ENCODE measurements around the gene AMPH. TPM values are rescaled to one million over a fixed set of nuclear protein-coding genes. Genes with fewer than 3 reads are reported as not detected.

Gene AMPH
- total RNA-seq, 1 donor from 2014 or later = 1.2 TPM

DNA sequence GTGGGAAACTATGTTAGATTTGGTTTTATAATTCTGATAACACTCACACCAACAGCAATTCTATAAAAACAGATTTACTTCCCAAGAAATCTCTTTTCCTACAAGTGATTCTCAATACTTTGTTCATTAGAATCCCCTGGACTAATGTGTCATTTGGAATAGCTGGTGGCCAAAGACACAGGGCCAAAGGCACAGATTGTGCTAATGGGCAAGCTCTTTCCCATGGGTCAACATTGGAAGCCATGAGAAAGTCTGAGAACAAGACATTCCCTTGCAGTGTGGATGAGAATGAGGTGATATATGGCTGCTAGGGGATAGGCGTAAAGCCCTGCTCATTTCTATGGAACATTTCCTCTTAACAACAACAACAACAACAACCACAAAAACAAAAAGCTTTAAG is 153.8 kb downstream of the AMPH start:
- no peaks in the 10 kb centered on the region for H3K36me3 ChIP-seq
- H3K9me3 ChIP-seq = no peaks in the 10 kb centered on the region
- H3K4me1 ChIP-seq = no peaks in the 10 kb centered on the region
- no peak overlapping the region for H3K27ac ChIP-seq
- intact Hi-C loops (cut with DNase I) = no loop called here
- DNase-seq (no peak), ATAC-seq (no peak)
- no peaks in the 10 kb centered on the region for H3K27me3 ChIP-seq (ENCODE audit: low read depth)
- no peak overlapping the region for H3K4me3 ChIP-seq
- TF ChIP-seq, protein P1, sequence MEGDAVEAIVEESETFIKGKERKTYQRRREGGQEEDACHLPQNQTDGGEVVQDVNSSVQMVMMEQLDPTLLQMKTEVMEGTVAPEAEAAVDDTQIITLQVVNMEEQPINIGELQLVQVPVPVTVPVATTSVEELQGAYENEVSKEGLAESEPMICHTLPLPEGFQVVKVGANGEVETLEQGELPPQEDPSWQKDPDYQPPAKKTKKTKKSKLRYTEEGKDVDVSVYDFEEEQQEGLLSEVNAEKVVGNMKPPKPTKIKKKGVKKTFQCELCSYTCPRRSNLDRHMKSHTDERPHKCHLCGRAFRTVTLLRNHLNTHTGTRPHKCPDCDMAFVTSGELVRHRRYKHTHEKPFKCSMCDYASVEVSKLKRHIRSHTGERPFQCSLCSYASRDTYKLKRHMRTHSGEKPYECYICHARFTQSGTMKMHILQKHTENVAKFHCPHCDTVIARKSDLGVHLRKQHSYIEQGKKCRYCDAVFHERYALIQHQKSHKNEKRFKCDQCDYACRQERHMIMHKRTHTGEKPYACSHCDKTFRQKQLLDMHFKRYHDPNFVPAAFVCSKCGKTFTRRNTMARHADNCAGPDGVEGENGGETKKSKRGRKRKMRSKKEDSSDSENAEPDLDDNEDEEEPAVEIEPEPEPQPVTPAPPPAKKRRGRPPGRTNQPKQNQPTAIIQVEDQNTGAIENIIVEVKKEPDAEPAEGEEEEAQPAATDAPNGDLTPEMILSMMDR (IDR thresholded peaks at IDR 0.05) = no peak

DNA sequence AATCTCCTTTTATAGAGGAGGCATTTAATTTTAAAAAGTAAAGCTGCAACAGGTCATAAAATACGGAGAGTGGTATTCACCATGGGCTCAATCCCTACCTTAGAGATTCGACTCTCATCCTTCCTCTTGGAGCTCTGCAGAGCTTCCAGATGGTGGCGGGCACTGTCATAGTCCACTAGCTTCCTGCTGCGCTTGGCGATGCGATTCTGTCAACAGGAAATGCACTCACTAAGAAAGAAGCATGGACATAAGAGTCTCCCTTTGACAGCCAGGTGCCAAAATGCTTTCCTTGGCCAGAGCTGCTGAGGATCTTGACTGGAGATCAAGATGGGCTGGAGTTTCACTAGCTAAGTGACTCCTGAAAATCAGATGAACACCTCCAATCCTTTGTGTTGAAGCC is 154.4 kb downstream of the AMPH start:
- H3K36me3 ChIP-seq = no peaks in the 10 kb centered on the region
- DNase-seq (no peak), ATAC-seq (no peak)
- H3K9me3 ChIP-seq = no peaks in the 10 kb centered on the region
- intact Hi-C loops (cut with DNase I) = no loop called here
- H3K27me3 ChIP-seq (ENCODE audit: low read depth) = no peaks in the 10 kb centered on the region
- H3K27ac ChIP-seq = no peak overlapping the region
- TF ChIP-seq, protein P1 (IDR thresholded peaks at IDR 0.05) = no peak
- H3K4me3 ChIP-seq = no peak overlapping the region
- no peaks in the 10 kb centered on the region for H3K4me1 ChIP-seq

DNA sequence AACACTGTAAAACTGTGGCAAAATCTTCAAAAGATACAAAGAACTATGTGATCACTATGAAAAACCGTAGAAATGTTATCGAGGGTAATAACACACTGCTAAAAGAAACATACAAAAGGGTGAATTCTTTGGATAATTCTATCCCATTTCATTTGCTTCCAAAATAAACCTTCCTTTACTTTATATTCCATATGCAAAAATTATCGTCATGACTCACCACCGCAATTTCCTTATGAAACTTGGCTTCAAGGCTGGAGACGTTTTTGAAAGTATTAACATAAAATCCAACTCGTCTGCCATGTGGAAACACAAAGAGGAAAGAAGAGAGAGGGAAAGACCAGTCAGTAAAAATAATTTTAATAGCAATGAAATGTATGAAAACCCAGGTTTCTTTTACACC is 165.2 kb downstream of the AMPH start:
- ATAC-seq = no peak
- intact Hi-C loops (cut with DNase I) = no loop called here
- Histone ChIP-seq H3K36me3 (no peaks in the 10 kb centered on the region), H3K4me1 (no peaks in the 10 kb centered on the region), H3K27ac (no peak overlapping the region), H3K27me3 (ENCODE audit: low read depth) (no peaks in the 10 kb centered on the region), H3K4me3 (no peak overlapping the region), H3K9me3 (no peaks in the 10 kb centered on the region)
- no peak for DNase-seq
- TF ChIP-seq, protein P1 (IDR thresholded peaks at IDR 0.05) = no peak

DNA sequence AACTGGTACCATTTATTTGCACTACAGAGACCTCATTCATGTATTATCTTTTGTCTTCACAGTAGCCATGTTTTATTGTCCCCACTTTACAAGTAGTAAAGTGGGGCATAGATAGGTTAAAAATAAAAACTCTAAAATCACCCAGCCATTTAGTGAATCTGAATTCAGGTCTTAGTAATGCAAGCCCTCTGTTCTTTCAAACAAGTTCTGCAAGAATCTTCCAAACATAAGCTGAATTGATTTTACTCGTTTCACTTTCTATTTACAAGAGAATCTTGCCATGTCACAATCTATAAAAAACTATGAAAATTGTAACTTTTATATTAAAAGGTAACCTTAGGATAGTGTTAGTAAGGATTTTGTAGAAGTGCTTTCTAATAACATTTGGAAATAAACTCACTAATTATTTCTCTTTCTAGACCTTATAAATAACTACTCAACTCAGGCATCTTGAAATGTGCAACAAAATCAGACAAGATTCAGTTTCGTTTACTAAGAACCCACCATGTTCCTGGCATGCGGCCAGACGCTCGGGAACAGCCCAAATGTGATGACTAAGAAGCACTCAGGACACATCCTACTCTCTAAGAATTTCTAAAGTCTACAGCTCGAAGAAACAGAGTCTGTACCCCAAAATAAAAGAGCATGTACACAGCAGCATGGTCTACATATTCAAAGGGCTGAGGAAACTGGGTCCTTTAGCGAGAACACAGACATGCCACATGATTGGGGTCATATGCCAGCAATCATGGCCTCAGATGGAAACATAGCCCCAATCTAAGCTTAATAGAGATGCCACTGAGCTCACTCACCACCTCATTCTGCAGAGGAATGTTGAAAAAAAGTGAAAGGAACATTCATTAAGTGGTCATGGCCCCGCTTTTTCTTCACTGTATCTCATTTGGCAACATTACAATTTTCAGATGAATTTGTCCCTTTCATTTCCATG is 167.6 kb downstream of the AMPH start:
- Histone ChIP-seq H3K9me3 (no peaks in the 10 kb centered on the region), H3K27ac (no peak overlapping the region), H3K27me3 (ENCODE audit: low read depth) (no peaks in the 10 kb centered on the region), H3K4me1 (no peaks in the 10 kb centered on the region), H3K36me3 (no peaks in the 10 kb centered on the region), H3K4me3 (no peak overlapping the region)
- TF ChIP-seq, protein P1 (IDR thresholded peaks at IDR 0.05) = no peak
- DNase-seq = peak; percentile 53
- intact Hi-C loops (cut with DNase I) = no loop called here
- peak in 1 of 2 donors; percentile 33 for ATAC-seq

DNA sequence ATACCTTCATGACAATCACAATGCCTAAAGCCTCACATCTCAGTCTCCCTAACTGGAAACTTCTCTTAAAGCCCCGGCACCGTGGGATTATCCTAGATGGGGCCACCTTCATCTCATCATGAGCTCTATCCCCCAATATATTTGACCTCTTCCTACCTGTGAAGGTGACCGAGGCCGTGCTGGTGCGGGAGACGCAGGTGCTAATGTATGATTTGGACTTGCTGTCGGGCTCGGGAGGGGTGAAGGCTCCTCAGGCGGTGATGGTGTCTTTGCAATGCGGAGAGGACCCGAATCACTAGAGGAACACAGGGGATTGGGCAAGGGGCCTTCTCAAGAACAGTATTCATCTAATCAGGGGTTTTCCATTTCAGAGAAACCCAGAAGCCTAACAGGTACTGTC is 168.4 kb downstream of the AMPH start:
- Histone ChIP-seq H3K4me1 (no peaks in the 10 kb centered on the region), H3K36me3 (no peaks in the 10 kb centered on the region), H3K27me3 (ENCODE audit: low read depth) (no peaks in the 10 kb centered on the region), H3K27ac (no peak overlapping the region), H3K4me3 (no peak overlapping the region), H3K9me3 (no peaks in the 10 kb centered on the region)
- intact Hi-C loops (cut with DNase I) = no loop called here
- ATAC-seq (no peak), DNase-seq (no peak)
- TF ChIP-seq, protein P1 (IDR thresholded peaks at IDR 0.05) = no peak
